ENCODE results near the gene IREB2. TPM values are rescaled to one million over a fixed set of nuclear protein-coding genes. Genes with fewer than 3 reads are reported as not detected.
"Not testable (repeated sequence)": the region's sequence is repeated elsewhere in the genome, so short reads cannot be mapped to it uniquely, and the experiment has no call there.

The IREB2 gene
- total RNA-seq, 2 donors from 2014 or later = 52.4 to 59.9 TPM

GRCh38 chr15:78426300-78426699 lies 11.7 kb upstream of the IREB2 start:
- no peak overlapping the region for H3K9ac ChIP-seq (ENCODE audit: low read depth in 2 of 2, low read length in 2 of 2)
- H3K4me1 ChIP-seq = peaks cover 4% of the 10 kb centered on the region
- H3K27me3 ChIP-seq = no peaks in the 10 kb centered on the region
- no peaks in the 10 kb centered on the region for H3K36me3 ChIP-seq
- DNase-seq = no peak
- no peaks in the 10 kb centered on the region for H3K9me3 ChIP-seq
- no peak overlapping the region for H3K27ac ChIP-seq
- intact Hi-C loops (cut with DNase I) = no loop called here
- no peak for TF ChIP-seq CTCF (IDR thresholded peaks at IDR 0.05)
- no peak overlapping the region for H3K4me3 ChIP-seq

DNA sequence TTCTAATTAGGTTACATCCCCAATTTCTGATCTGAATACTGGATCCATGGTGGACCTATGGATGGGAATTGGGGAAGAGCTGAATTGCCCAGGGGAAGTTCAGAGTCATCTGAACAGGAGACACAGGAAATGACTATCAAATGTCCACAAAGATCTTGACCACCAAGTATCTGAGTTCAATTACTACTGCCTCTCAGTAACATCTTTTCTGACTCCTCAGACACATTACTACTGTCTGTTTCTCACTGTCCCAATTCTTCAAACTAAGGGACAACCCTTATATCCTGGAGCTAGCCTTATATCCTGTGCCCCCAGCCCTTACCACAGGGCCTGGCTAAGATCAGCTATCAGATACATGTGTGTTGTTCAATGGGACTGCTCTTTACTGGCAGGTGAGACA lies 10.1 kb upstream of the IREB2 start:
- intact Hi-C loops (cut with DNase I) = no loop called here
- no peak for TF ChIP-seq CTCF (IDR thresholded peaks at IDR 0.05)
- H3K9me3 ChIP-seq = no peaks in the 10 kb centered on the region

GRCh38 chr15:78429477-78429876 lies 8.5 kb upstream of the IREB2 start:
- no peak overlapping the region for H3K4me3 ChIP-seq
- intact Hi-C loops (cut with DNase I) = no loop called here

More for the DNA sequence above, 10.1 kb upstream of the IREB2 start:
- Histone ChIP-seq H3K9ac (ENCODE audit: low read depth in 2 of 2, low read length in 2 of 2) (no peak overlapping the region), H3K4me1 (no peaks in the 10 kb centered on the region), H3K27ac (no peak overlapping the region), H3K36me3 (no peaks in the 10 kb centered on the region), H3K4me3 (no peak overlapping the region), H3K27me3 (no peaks in the 10 kb centered on the region)
- DNase-seq = no peak

DNA sequence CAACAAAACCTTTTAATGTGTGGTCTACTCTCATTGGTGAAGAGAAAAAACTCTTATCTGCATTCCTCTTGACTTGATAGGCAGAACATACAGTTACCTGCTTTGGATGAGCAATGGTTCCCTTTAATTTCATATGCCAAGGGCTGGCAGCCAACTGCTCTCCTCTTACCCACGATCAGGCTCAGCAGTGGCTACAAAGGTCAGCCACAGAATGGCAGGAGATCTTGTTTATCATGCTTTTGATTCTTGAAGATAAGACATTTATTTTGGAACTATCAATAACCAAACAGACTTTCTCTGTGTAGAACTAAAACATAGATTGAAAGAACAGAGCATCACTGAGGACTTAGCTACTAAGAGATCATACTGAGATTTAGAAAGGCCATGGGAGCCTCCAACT lies 6.1 kb upstream of the IREB2 start:
- no peaks in the 10 kb centered on the region for H3K4me1 ChIP-seq
- intact Hi-C loops (cut with DNase I) = no loop called here
- H3K9me3 ChIP-seq = no peaks in the 10 kb centered on the region
- H3K36me3 ChIP-seq = no peaks in the 10 kb centered on the region
- H3K9ac ChIP-seq (ENCODE audit: low read depth in 2 of 2, low read length in 2 of 2) = no peak overlapping the region
- no peak for DNase-seq
- H3K27me3 ChIP-seq = no peaks in the 10 kb centered on the region
- H3K4me3 ChIP-seq = no peak overlapping the region
- TF ChIP-seq CTCF (IDR thresholded peaks at IDR 0.05) = no peak
- H3K27ac ChIP-seq = no peak overlapping the region

More at GRCh38 chr15:78429477-78429876, 8.5 kb upstream of the IREB2 start:
- DNase-seq = no peak
- Histone ChIP-seq H3K9ac (ENCODE audit: low read depth in 2 of 2, low read length in 2 of 2) (peak overlapping the region in 1 of 2 donors; percentile 28), H3K4me1 (no peaks in the 10 kb centered on the region), H3K27me3 (no peaks in the 10 kb centered on the region), H3K36me3 (no peaks in the 10 kb centered on the region), H3K27ac (no peak overlapping the region), H3K9me3 (no peaks in the 10 kb centered on the region)
- no peak for TF ChIP-seq CTCF (IDR thresholded peaks at IDR 0.05)

GRCh38 chr15:78432664-78433063 lies 5.4 kb upstream of the IREB2 start:
- Histone ChIP-seq H3K36me3 (no peaks in the 10 kb centered on the region), H3K27ac (no peak overlapping the region), H3K4me1 (no peaks in the 10 kb centered on the region), H3K9ac (ENCODE audit: low read depth in 2 of 2, low read length in 2 of 2) (no peak overlapping the region), H3K9me3 (no peaks in the 10 kb centered on the region), H3K4me3 (no peak overlapping the region), H3K27me3 (no peaks in the 10 kb centered on the region)
- intact Hi-C loops (cut with DNase I) = no loop called here
- DNase-seq = no peak
- TF ChIP-seq CTCF (IDR thresholded peaks at IDR 0.05) = no peak

GRCh38 chr15:78434134-78434533 lies 3.9 kb upstream of the IREB2 start:
- Histone ChIP-seq H3K27ac (no peak overlapping the region), H3K27me3 (no peaks in the 10 kb centered on the region), H3K4me1 (peaks cover 2% of the 10 kb centered on the region), H3K4me3 (no peak overlapping the region), H3K9ac (ENCODE audit: low read depth in 2 of 2, low read length in 2 of 2) (no peak overlapping the region), H3K9me3 (no peaks in the 10 kb centered on the region), H3K36me3 (no peaks in the 10 kb centered on the region)
- intact Hi-C loops (cut with DNase I) = no loop called here
- no peak for TF ChIP-seq CTCF (IDR thresholded peaks at IDR 0.05)
- DNase-seq = no peak

DNA sequence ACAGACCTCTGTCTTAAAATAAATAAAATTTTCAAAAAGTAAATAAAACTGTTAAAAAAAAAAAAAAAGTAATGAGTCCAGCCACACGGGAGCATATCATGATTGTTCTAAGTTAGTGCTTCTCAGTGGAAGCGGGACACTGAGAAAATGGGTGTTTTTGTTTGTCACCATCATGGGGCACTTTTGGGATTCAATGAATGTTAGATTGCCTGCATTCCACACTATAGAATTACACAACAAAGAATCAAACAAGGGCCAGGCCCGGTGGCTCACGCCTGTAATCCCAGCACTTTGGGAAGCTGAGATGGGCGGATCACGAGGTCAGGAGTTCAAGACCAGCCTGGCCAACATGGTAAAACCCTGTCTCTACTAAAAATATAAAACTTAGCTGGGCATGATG lies 3.3 kb upstream of the IREB2 start:
- H3K27ac ChIP-seq; intact Hi-C loops (cut with DNase I); H3K4me3 ChIP-seq; H3K4me1 ChIP-seq; DNase-seq; H3K9me3 ChIP-seq; H3K9ac ChIP-seq (ENCODE audit: low read depth in 2 of 2, low read length in 2 of 2); H3K27me3 ChIP-seq; H3K36me3 ChIP-seq: not testable (repeated sequence)

Measured in colonic mucosa (tissue), 4 donors.